Heart left ventricle (tissue), 16 donors: Measurements from ENCODE around the gene BTBD1. TPM values are rescaled to one million over a fixed set of nuclear protein-coding genes. Genes with fewer than 3 reads are reported as not detected.
A peak's percentile ranks its signal among the peaks of the same experiment; 100 is the strongest.

ENCODE experiments used
- ATAC-seq, 4 donors: fragments of 200-7000 bp; cut with Tn5 transposase; one replicate each; pipeline ENCODE4 v1.9.1; 2020 to 2022; ENCODE audit warnings: moderate library complexity in 4 of 4, mild to moderate bottlenecking in 3 of 4, moderate number of reproducible peaks in 1 of 4
- DNase-seq, 5 donors: peaks; one replicate each; pipeline ENCODE4 v3.0.0-alpha.2; 2020
- H3K27ac ChIP-seq, 12 donors: fragments of 200-600 bp; sonication (generic) in 4 of 12; one replicate each; pipeline versions ENCODE4 v1.5.0 to v1.8.0; 2016 to 2022; ENCODE audit warnings: mild to moderate bottlenecking in 2 of 12
- H3K27me3 ChIP-seq, 9 donors: fragments of 200-600 bp; sonication (generic) in 2 of 9; one replicate each; pipeline versions ENCODE4 v1.5.1 to v1.8.0; 2016 to 2022; ENCODE audit warnings: mild to moderate bottlenecking in 3 of 9
- H3K36me3 ChIP-seq, 9 donors: fragments of 200-600 bp; sonication (generic) in 2 of 9; one replicate each; pipeline versions ENCODE4 v1.5.0 to v1.8.0; 2018 to 2022; ENCODE audit warnings: mild to moderate bottlenecking in 2 of 9
- H3K4me1 ChIP-seq, 12 donors: fragments of 200-600 bp; sonication (generic) in 4 of 12; one replicate each; pipeline versions ENCODE4 v1.5.0 to v1.8.0; 2016 to 2022; ENCODE audit warnings: mild to moderate bottlenecking in 3 of 12
- H3K4me3 ChIP-seq, 12 donors: fragments of 200-600 bp; sonication (generic) in 4 of 12; one replicate each; pipeline versions ENCODE4 v1.5.0 to v1.8.0; 2017 to 2022; ENCODE audit warnings: mild to moderate bottlenecking in 9 of 12, moderate library complexity in 4 of 12
- H3K9me3 ChIP-seq, 12 donors: fragments of 200-600 bp; sonication (generic) in 4 of 12; one replicate each; pipeline versions ENCODE4 v1.5.0 to v1.8.0; 2016 to 2022; ENCODE audit warnings: mild to moderate bottlenecking in 1 of 12
- POLR2A ChIP-seq, 2 donors: fragments of 450-650 bp; IDR thresholded peaks; one replicate each; pipeline ENCODE4 v1.6.1; 2017; ENCODE audit warnings: antibody characterized with exemption in 2 of 2, mild to moderate bottlenecking in 2 of 2, moderate library complexity in 2 of 2
- WGBS, 4 donors: extraction: QIAGEN DNeasy Blood & Tissue Kit in 2 of 4; methylation state at CpG; one replicate each; pipeline versions ENCODE4 v1.1.5 to v1.1.7; 2013 to 2018; 5-methylcytosine and 5-hydroxymethylcytosine counted together
- intact Hi-C, 10 donors: fragments of 100-400 bp; cut with DNase I; formaldehyde crosslinking; loops; one replicate each; pipeline versions ENCODE4 v1.11.1 to v1.14.2; 2022
- polyA plus RNA-seq, 2 donors: library from polyadenylated mRNA; stranded (reverse); fragments of 200-250 nt; gene quantifications; one replicate each; pipeline ENCODE4 v1.2.3, GENCODE V29; 2013
- total RNA-seq, 9 donors: library from RNA; depleted of rRNA in 2 of 9; stranded (reverse); fragments of >200 nt in 2 of 9; fragmentation: NEBNext Ultra II Directional in 3 of 9; extraction: Animal tissue kit (Norgen Biotek cat#: 25700) in 3 of 9; gene quantifications; one replicate each; pipeline versions ENCODE4 v1.1.0 to v1.2.4, GENCODE V29; 2016 to 2023
- TF ChIP-seq, protein P1 (sequence below), 12 donors: fragments of 200-600 bp; sonication (generic) in 4 of 12; IDR thresholded peaks; one replicate each; pipeline versions ENCODE4 v1.5.0 to v1.8.0; 2018 to 2022; ENCODE audit warnings: antibody characterized with exemption in 12 of 12, mild to moderate bottlenecking in 5 of 12
- donor health status: ischemic (EF 13 %, LVEDD 7.1; RV severe dilation, severe dysfunction).
- donor health status: healthy with polysubstance abuse.
- donor health status: DM: no; HTN: yes; CAD: no.
- donor health status: DM: no; HTN: no; CAD: no.
- donor health status: ischemic (EF 25% LVEDD 6.9; RV normal size, moderate dysfunction).
- donor health status: ischemic (EF 25% LVEDD 5.7; RV mildly dilated, moderate dysfunction).
- donor health status: healthy.
- donor health status: DM: yes; HTN: yes; CAD: no.
- donor health status: ischemic (EF 35%, LVEDD 5.7; RV mildly dilated, moderate dysfunction).
- donor health status: nonischemic (EF 11% LVEDD 7.7; RV severe dilation, severe dysfunction).
- donor health status: DM: yes; HTN: yes; CAD: no.
- donor health status: PGD.
- donor health status: ischemic (EF 29% LVEDD 5.4; RV normal size, mild dysfunction).
- donor health status: nonischemic (EF 23%, LVEDD 6.1; RV moderate dilation, normal function).

The BTBD1 gene
- total and polyA plus RNA-seq, 11 donors, result 15.2 to 192 (median 136) TPM

DNA sequence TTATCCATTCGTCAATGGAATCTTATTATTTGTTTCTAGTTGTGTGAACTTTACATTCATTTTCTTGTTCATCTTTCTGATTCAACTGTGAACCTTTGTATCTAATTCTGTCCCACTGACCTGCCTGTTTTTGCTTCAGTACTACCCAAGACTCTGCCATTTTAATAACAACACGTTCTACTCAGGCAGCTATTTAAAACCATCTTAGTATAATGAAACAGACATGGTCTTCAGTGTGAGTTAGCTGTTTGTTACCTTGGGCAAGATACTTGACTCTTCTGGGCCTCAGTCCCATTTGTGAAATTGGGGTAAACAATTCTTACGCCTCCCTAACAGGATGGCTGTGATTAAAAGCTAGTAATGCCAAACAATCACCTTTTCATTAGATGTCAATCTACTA is 1.6 kb downstream of the BTBD1 start:
- Histone ChIP-seq H3K27me3 (no peaks in the 10 kb centered on the region), H3K4me3 (peak overlapping the region; percentile 70 to 98 (median 94)), H3K9me3 (peaks cover 0 to 6% (median 0%) of the 10 kb centered on the region in 12 donors), H3K27ac (peak overlapping the region in 9 of 12 donors; percentile 6 to 99 (median 98)), H3K36me3 (peaks cover 0 to 13% (median 0%) of the 10 kb centered on the region in 9 donors), H3K4me1 (peaks cover 0 to 60% (median 44%) of the 10 kb centered on the region in 12 donors)
- ATAC-seq (no peak), DNase-seq (no peak)
- TF ChIP-seq, protein P1, sequence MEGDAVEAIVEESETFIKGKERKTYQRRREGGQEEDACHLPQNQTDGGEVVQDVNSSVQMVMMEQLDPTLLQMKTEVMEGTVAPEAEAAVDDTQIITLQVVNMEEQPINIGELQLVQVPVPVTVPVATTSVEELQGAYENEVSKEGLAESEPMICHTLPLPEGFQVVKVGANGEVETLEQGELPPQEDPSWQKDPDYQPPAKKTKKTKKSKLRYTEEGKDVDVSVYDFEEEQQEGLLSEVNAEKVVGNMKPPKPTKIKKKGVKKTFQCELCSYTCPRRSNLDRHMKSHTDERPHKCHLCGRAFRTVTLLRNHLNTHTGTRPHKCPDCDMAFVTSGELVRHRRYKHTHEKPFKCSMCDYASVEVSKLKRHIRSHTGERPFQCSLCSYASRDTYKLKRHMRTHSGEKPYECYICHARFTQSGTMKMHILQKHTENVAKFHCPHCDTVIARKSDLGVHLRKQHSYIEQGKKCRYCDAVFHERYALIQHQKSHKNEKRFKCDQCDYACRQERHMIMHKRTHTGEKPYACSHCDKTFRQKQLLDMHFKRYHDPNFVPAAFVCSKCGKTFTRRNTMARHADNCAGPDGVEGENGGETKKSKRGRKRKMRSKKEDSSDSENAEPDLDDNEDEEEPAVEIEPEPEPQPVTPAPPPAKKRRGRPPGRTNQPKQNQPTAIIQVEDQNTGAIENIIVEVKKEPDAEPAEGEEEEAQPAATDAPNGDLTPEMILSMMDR (IDR thresholded peaks at IDR 0.05), result no peak
- no peak for TF ChIP-seq POLR2A (IDR thresholded peaks at IDR 0.05)
- WGBS, 4 donors, result 22 to 28% (median 25%) methylated on average over 3 of the region's 3 CpGs
- intact Hi-C loops, result loop anchor here in 9 of 10 donors (5.0 to 10.0 kb wide), 5 partner anchors 42 to 142 kb away; partner anchors contain the start of genes C15orf40 (in 6 of the 9), HDGFL3 (in 4 of the 9) and TM6SF1 (in 2 of the 9)

DNA sequence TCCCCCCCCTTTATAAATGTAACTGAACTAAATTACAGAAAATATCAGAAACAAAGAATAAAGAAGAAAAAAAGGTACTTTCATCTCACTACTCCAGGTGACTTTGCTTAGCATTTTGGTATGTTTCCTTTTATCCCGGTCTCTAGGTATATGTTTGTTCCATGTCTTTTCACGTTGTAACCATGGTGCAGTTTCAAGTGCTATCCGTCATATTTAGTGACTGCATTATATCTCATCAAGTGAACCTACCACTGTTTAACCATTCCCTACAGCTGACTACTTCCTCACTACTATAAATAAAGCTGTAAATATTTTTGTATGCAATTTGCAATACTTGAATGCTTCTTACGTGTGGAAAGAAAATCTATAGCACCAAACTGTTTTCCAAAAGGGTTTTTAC is 2.2 kb downstream of the BTBD1 start:
- 21 to 36% (median 34%) methylated on average over 4 of the region's 4 CpGs for WGBS, 4 donors
- ATAC-seq, result no peak
- Histone ChIP-seq H3K4me1 (peaks cover 0 to 61% (median 44%) of the 10 kb centered on the region in 12 donors), H3K4me3 (peak overlapping the region in 10 of 12 donors; percentile 7 to 96 (median 93)), H3K36me3 (peaks cover 0 to 13% (median 0%) of the 10 kb centered on the region in 9 donors), H3K27ac (peak overlapping the region in 8 of 12 donors; percentile 6 to 99 (median 98)), H3K27me3 (no peaks in the 10 kb centered on the region), H3K9me3 (peaks cover 0 to 6% (median 0%) of the 10 kb centered on the region in 12 donors)
- intact Hi-C loops, result loop anchor here in 9 of 10 donors (5.0 to 10.0 kb wide), 5 partner anchors 42 to 142 kb away; partner anchors contain the start of genes C15orf40 (in 6 of the 9), HDGFL3 (in 4 of the 9) and TM6SF1 (in 2 of the 9)
- TF ChIP-seq, protein P1 (IDR thresholded peaks at IDR 0.05), result no peak
- TF ChIP-seq POLR2A (IDR thresholded peaks at IDR 0.05), result no peak
- no peak for DNase-seq

DNA sequence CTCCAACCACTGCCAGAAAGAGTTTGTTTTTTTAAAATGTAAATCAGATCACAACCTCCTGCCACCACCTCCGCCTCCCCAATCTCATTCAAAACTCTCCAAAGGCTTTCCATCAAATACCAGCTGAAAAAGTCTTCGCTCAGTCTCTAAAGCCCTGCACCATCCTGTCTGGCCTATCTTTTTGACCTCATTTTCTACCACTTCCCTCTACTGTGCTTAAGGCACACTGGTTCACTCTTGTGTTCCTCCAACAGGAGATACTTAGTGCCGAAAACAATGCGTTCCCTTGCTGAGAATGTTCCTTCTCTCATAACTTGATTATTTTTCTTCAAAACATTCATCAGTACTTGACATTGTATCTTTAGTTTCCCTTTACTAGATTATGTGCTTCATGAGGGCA is 3.5 kb downstream of the BTBD1 start:
- intact Hi-C loops, result loop anchor here in 5 of 10 donors (10.0 kb wide), 2 partner anchors 49 to 141 kb away; partner anchors contain the start of genes C15orf40 (in 4 of the 5) and HDGFL3 (in 1 of the 5)
- Histone ChIP-seq H3K4me1 (peaks cover 0 to 69% (median 50%) of the 10 kb centered on the region in 12 donors), H3K27me3 (no peaks in the 10 kb centered on the region), H3K36me3 (peaks cover 0 to 13% (median 0%) of the 10 kb centered on the region in 9 donors), H3K4me3 (peak overlapping the region in 3 of 12 donors; percentile 2 to 95 (median 7)), H3K9me3 (no peaks in the 10 kb centered on the region), H3K27ac (peak overlapping the region in 1 of 12 donors; percentile 50)
- DNase-seq (no peak), ATAC-seq (no peak)
- WGBS, 4 donors, result 80 to 88% (median 84%) methylated on average over 4 of the region's 4 CpGs
- no peak for TF ChIP-seq POLR2A (IDR thresholded peaks at IDR 0.05)
- TF ChIP-seq, protein P1 (IDR thresholded peaks at IDR 0.05), result no peak

DNA sequence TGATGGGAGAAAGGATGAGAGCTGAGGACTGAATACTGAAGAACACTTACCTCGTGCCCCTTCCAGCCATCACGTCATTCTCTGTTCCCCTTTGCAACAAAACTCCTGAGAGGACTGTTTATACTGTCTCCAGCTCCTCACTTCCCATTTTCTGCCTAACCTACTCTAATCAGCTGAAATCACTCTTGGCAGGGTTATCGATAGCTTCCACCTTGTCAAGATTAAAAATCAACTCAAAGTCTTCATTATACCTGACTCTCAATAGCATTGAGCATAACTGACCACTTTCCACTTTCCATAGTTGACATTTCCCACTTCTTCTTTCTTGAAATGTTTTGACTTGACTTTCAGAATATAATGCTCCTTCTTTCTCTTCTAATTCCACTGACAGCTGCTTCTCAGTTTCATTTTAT is 4.3 kb downstream of the BTBD1 start:
- peaks cover 0 to 75% (median 57%) of the 10 kb centered on the region in 12 donors for H3K4me1 ChIP-seq
- H3K27ac ChIP-seq, result peak overlapping the region in 1 of 12 donors; percentile 50
- no peak for ATAC-seq
- no peak for TF ChIP-seq POLR2A (IDR thresholded peaks at IDR 0.05)
- TF ChIP-seq, protein P1 (IDR thresholded peaks at IDR 0.05), result no peak
- DNase-seq, result no peak
- H3K9me3 ChIP-seq, result no peaks in the 10 kb centered on the region
- H3K4me3 ChIP-seq, result peak overlapping the region in 2 of 12 donors; percentile 2 to 5
- WGBS, 4 donors, result 53 to 66% (median 60%) methylated on average over 3 of the region's 3 CpGs
- H3K36me3 ChIP-seq, result peaks cover 0 to 13% (median 0%) of the 10 kb centered on the region in 9 donors
- no peaks in the 10 kb centered on the region for H3K27me3 ChIP-seq
- intact Hi-C loops, result loop anchor here in 5 of 10 donors (10.0 kb wide), 2 partner anchors 48 to 142 kb away; partner anchors contain the start of genes C15orf40 (in 4 of the 5) and HDGFL3 (in 1 of the 5)
